ENCODE results near the gene RARG.

DNA sequence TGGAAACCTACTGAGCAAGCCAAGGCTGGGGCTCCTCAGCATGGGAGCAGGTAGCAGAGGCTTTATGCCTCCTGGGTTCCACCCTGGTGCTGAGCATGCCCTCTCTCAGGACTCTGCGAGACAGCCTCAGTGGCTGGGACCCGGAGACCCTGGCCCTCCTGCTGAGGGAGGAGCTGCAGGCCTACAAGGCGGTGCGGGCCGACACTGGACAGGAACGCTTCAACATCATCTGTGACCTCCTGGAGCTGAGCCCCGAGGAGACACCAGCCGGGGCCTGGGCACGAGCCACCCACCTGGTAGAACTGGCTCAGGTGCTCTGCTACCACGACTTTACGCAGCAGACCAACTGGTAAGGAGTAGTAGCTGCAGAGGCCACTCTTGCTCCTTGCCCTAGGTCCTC lies 44.5 kb upstream of the RARG start:
- TF ChIP-seq, protein P1, sequence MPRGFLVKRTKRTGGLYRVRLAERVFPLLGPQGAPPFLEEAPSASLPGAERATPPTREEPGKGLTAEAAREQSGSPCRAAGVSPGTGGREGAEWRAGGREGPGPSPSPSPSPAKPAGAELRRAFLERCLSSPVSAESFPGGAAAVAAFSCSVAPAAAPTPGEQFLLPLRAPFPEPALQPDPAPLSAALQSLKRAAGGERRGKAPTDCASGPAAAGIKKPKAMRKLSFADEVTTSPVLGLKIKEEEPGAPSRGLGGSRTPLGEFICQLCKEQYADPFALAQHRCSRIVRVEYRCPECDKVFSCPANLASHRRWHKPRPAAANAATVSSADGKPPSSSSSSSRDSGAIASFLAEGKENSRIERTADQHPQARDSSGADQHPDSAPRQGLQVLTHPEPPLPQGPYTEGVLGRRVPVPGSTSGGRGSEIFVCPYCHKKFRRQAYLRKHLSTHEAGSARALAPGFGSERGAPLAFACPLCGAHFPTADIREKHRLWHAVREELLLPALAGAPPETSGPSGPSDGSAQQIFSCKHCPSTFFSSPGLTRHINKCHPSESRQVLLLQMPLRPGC (tag by site-specific recombination; IDR thresholded peaks at IDR 0.05), result no peak
- no peak for TF ChIP-seq CTCF (tag by site-specific recombination; IDR thresholded peaks at IDR 0.05)
- no peak for TF ChIP-seq BCL6B (tag by site-specific recombination; IDR thresholded peaks at IDR 0.05)
- no peak for TF ChIP-seq ZNF211 (tag by site-specific recombination; IDR thresholded peaks at IDR 0.05; ENCODE audit: low read depth)
- no peak for TF ChIP-seq ZNF114 (tag by site-specific recombination; IDR thresholded peaks at IDR 0.05)

All from HEK293 (cell line).